HCEC 1CT (cell line): ENCODE data around the gene ATP1A2.

Experiments
- DNase-seq: peaks from one replicate; pipeline ENCODE4 v3.0.0-alpha.2; 2017

Gene ATP1A2

DNA sequence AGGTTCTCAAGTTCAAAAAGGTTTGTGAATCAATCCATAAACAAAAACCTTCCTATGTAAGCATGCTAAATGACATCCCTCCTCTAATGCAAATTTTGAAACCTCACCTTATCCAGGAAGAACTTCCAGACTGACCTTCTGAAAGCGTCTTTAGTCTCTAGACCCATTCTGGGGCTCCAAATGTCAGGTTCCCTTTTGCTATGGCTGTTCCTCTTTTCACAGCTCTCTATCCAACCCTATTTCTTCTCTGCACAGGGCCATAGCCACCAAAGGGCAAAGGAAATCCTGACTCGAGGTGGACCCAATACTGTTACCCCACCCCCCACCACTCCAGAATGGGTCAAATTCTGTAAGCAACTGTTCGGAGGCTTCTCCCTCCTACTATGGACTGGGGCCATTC, 39.2 kb downstream of the ATP1A2 start:
- DNase-seq, result no peak

- DNase-seq, result no peak
Observed at GRCh38 chr1:160156361-160156760, 40.8 kb downstream of the ATP1A2 start.

- no peak for DNase-seq
Observed at GRCh38 chr1:160157174-160157573, 41.6 kb downstream of the ATP1A2 start.

DNA sequence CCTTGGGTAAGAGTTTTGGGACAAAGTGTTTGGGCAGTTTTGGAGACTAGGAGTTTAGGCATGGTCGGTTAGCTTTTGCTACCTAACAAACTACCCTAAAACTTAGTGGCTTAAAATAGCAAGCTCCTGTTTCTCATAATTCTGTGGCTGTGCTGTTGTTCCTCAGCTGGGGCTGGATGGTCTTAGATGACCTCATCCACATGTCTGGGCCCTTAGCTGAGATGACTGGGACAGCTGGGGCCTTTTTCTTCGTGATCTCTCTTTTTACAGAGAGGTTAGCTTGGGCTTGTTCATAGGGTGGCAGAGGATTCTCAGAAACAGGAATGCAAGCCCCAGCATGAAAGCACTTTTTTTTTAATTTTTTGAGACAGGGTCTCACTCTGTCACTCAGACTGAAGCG, 42.5 kb downstream of the ATP1A2 start:
- DNase-seq, result no peak

DNA sequence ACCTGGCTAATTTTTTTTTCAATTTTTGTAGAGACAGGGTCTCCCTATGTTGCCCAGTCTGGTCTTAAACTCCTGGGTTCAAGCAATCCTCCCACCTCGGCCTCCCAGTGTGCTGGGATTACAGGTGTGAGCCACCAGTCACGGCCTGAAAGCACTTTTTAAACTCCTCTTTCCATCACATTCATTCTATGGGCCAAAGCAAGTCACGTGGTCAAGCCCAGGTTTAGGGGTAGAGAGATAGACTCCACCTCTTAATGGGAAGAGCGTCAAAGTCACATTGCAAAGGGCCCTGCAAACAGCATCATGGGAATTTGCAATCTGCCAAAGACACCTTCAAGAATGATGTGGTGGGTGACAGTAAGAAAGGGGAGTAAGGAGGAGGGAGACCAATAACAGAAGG, 43.0 kb downstream of the ATP1A2 start:
- DNase-seq, result no peak

GRCh38 chr1:160159846-160160245, 44.3 kb downstream of the ATP1A2 start:
- peak; percentile 4 for DNase-seq

DNA sequence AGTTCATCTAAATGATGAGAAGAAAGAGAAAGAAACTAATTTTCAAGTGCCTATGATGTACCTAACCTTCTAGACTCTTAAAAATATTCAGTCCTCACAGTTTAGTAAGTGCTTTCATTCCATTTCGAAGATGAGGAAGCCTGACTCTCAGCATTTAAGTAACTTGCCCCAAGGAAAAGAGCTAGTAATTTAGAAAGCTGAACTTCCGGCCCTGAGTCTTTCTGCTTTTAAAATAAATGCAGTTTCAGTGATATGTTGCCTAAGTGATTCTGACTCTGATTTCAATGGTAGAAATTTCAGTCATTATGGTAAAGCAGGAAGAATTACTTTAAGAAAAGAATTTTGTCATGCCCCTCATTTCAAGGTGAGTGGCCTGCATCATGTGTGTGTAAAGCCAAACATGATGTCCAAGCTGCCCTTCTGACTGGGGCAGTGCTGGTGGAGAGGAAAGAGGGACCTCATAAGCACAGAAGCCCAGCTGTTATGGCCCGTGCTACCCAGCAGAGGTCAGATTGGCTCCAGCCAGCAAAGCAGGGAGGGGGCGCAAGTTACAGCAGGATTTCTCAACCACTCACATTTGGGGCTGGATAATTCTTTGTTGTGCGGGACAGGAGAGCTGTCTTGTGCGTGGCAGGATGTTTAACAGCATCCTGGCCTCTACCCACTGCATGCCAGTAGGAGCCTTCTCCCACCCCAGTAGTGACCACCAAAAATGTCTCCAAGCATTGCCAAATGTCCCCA, 46.6 kb downstream of the ATP1A2 start:
- DNase-seq, result peak; percentile 10

- DNase-seq, result no peak
Observed at GRCh38 chr1:160162931-160163330, 47.4 kb downstream of the ATP1A2 start.

DNA sequence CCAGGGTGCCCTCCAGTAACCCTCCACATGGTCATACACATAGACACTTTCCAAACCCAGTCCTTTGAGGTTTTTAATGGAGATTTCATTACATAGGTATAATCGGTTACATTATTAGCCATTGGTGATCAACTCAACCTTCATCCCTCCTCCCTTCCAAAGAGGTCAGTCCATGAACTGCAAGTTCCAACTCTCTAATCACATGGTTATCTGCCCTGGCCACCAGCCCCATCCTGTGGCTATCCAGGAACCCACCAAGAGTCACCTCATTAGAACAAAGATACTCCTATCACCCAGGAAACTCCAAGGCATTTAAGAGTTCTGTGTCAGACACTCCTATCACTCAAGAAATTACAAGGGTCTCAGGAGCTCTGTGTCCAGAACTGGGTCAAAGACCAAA, 48.1 kb downstream of the ATP1A2 start:
- DNase-seq, result peak; percentile 41

DNA sequence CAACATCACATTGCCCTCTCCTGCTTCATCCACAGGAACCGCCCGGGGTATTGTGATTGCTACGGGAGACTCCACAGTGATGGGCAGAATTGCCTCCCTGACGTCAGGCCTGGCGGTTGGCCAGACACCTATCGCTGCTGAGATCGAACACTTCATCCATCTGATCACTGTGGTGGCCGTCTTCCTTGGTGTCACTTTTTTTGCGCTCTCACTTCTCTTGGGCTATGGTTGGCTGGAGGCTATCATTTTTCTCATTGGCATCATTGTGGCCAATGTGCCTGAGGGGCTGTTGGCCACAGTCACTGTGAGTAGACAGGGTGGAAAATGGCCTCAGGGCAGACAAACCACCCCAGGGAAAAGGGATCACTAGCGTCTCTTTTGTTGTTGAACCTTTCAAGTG, 48.6 kb downstream of the ATP1A2 start:
- DNase-seq, result no peak

GRCh38 chr1:160166166-160166868, 50.8 kb downstream of the ATP1A2 start:
- DNase-seq, result no peak

DNA sequence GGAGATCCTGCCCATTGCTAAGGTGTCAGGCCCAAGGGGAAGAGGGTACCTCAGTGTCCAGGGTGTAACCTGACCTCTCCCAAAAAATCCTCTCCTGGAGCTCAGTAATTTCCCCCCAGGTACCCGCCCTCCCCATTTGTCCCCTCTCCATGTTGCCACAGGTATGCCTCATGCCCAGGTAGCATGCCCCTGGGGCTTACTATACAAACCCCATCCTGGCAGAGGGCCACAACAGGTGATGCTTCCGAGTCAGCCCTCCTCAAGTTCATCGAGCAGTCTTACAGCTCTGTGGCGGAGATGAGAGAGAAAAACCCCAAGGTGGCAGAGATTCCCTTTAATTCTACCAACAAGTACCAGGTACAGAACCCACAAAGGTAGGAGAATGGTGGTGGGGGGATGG, 51.5 kb downstream of the ATP1A2 start:
- no peak for DNase-seq

GRCh38 chr1:160167580-160167979, 52.0 kb downstream of the ATP1A2 start:
- peak; percentile 49 for DNase-seq

GRCh38 chr1:160168016-160168415, 52.5 kb downstream of the ATP1A2 start:
- no peak for DNase-seq

GRCh38 chr1:160168609-160169369, 53.2 kb downstream of the ATP1A2 start:
- DNase-seq, result no peak

- no peak for DNase-seq
Observed at GRCh38 chr1:160169553-160170399, 54.2 kb downstream of the ATP1A2 start.

DNA sequence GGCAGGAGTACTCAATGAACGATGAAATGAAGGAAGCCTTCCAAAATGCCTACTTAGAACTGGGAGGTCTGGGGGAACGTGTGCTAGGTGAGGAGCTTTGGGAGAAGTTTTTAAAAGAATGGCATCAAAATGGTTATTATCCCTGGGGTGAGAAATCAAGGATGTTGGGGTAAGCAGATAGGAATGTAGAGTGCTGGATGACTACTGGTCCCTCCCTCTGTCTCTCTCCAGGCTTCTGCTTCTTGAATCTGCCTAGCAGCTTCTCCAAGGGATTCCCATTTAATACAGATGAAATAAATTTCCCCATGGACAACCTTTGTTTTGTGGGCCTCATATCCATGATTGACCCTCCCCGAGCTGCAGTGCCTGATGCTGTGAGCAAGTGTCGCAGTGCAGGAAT, 55.8 kb downstream of the ATP1A2 start:
- peak; percentile 65 for DNase-seq

GRCh38 chr1:160171980-160172379, 56.4 kb downstream of the ATP1A2 start:
- no peak for DNase-seq

GRCh38 chr1:160177231-160177630, 61.7 kb downstream of the ATP1A2 start:
- no peak for DNase-seq

DNA sequence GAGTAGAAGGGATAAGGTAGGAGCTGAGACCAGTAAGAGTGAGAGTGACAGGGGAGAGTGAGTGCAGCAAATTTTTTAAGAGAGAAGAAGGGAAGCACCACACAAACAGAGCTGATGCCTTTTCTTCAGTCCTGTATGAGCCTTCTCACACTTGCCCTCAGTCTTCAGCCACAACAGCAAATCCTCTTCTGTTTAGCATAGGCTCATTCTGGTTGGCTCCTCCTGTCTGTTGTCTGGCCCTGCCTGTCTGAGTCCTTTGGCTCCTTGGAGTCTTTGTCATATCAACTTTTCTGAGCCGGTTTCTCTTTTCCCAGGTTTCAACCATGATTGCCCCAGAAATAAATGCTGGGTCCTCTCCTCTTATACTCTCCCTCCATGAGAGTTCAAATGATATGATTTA, 62.1 kb downstream of the ATP1A2 start:
- DNase-seq, result no peak

DNA sequence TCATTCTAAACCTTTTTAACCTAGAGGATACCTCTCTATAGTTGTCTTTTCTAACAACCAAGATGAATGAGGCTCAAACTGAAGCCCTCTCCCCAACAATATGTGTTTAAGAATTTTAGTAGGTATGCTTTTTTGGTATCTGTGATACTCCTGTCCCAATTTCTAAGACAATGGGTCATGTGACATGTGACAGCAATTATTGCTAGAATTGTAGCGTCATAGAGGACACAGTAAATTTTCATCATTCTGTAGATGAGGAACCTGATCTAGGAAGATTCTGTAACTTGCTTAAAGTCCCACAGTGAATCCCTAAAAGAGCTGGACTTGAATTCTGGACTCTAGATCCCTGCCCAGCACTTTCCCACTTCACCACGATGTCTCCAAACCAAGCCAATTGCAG, 63.2 kb downstream of the ATP1A2 start:
- DNase-seq, result no peak

DNA sequence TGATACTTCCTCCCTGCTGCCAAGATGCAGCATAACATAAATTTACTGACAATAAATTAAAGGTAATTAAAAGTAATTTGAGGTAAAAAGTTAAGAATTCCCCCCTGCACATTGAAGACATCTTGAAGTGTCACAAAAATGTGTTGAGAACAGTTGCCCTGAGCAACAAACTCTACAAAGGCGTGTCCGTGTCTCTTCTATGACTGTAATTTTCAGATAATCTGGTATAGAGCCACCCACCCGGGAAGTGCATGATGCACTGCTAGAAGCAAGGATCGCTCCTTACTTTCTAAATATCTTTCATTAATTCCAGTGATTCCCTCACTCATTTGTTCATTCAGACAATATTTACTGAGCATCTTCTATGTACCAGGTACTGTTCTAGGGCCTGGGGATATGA, 63.8 kb downstream of the ATP1A2 start:
- DNase-seq, result no peak

DNA sequence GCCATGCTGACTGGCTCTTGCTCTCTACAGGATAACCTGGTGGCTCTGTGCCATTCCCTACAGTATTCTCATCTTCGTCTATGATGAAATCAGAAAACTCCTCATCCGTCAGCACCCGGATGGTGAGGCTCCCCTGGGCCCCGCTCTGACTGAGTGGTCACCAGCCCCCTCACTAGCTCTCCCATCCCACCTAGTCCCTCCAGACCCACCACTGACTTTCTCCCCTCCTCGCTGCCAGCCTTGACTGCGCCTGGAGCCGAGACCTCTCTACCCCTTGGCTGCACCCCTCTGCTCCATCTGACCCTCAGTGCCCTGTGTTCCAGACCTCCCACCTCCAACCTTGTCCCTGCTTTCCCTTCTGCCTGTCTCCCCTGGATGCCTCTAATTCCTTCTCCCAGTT, 70.7 kb downstream of the ATP1A2 start:
- no peak for DNase-seq
